ENCODE results near the gene PDHA2. TPM values are rescaled to one million over a fixed set of nuclear protein-coding genes. Genes with fewer than 3 reads are reported as not detected.

Gene PDHA2
- total RNA-seq, 1 donor from 2014 or later, result not detected

- H3K4me3 Mint-ChIP-seq (ENCODE audit: low read depth), result no peak overlapping the region
- H3K4me1 Mint-ChIP-seq (ENCODE audit: low read depth), result no peaks in the 10 kb centered on the region
- H3K36me3 Mint-ChIP-seq (ENCODE audit: insufficient read depth), result no peaks in the 10 kb centered on the region
- H3K27ac Mint-ChIP-seq, result no peak overlapping the region
- peaks cover 7% of the 10 kb centered on the region for H3K9me3 Mint-ChIP-seq (ENCODE audit: low read depth)
- DNase-seq (ENCODE audit: low spot score, unreplicated experiment), result no peak
- TF ChIP-seq, protein P1, sequence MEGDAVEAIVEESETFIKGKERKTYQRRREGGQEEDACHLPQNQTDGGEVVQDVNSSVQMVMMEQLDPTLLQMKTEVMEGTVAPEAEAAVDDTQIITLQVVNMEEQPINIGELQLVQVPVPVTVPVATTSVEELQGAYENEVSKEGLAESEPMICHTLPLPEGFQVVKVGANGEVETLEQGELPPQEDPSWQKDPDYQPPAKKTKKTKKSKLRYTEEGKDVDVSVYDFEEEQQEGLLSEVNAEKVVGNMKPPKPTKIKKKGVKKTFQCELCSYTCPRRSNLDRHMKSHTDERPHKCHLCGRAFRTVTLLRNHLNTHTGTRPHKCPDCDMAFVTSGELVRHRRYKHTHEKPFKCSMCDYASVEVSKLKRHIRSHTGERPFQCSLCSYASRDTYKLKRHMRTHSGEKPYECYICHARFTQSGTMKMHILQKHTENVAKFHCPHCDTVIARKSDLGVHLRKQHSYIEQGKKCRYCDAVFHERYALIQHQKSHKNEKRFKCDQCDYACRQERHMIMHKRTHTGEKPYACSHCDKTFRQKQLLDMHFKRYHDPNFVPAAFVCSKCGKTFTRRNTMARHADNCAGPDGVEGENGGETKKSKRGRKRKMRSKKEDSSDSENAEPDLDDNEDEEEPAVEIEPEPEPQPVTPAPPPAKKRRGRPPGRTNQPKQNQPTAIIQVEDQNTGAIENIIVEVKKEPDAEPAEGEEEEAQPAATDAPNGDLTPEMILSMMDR (IDR thresholded peaks at IDR 0.05; ENCODE audit: unreplicated experiment), result no peak
- no peaks in the 10 kb centered on the region for H3K27me3 Mint-ChIP-seq
Measured at GRCh38 chr4:95877636-95878035, 37.7 kb downstream of the PDHA2 start.

GRCh38 chr4:95887551-95887950 lies 47.7 kb downstream of the PDHA2 start:
- H3K4me1 Mint-ChIP-seq (ENCODE audit: low read depth), result no peaks in the 10 kb centered on the region
- no peaks in the 10 kb centered on the region for H3K27me3 Mint-ChIP-seq
- no peak overlapping the region for H3K4me3 Mint-ChIP-seq (ENCODE audit: low read depth)
- peaks cover 24% of the 10 kb centered on the region for H3K9me3 Mint-ChIP-seq (ENCODE audit: low read depth)
- TF ChIP-seq, protein P1 (IDR thresholded peaks at IDR 0.05; ENCODE audit: unreplicated experiment), result no peak
- DNase-seq (ENCODE audit: low spot score, unreplicated experiment), result no peak
- H3K27ac Mint-ChIP-seq, result no peak overlapping the region
- no peaks in the 10 kb centered on the region for H3K36me3 Mint-ChIP-seq (ENCODE audit: insufficient read depth)

DNA sequence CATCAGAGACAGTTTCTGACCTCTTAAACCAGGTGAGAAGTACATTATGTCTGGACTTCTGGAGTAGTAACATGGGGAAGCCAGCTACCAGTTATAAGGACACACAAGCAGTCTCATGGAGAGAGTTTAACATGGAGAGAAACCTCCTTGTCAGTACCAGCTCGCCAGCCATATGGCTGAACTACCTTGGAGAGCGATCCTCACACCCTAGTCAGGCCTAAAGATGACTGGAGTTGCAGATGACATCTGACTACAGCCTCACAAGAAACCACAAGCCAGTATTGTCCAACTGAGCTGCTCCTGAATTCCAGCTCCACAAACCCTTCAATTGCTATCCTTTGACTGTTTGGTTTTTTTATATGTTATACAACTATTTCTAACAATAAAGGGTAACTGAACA lies 49.8 kb downstream of the PDHA2 start:
- no peak for DNase-seq (ENCODE audit: low spot score, unreplicated experiment)
- no peaks in the 10 kb centered on the region for H3K4me1 Mint-ChIP-seq (ENCODE audit: low read depth)
- peaks cover 19% of the 10 kb centered on the region for H3K9me3 Mint-ChIP-seq (ENCODE audit: low read depth)
- H3K27ac Mint-ChIP-seq, result no peak overlapping the region
- H3K4me3 Mint-ChIP-seq (ENCODE audit: low read depth), result no peak overlapping the region
- no peaks in the 10 kb centered on the region for H3K36me3 Mint-ChIP-seq (ENCODE audit: insufficient read depth)
- TF ChIP-seq, protein P1 (IDR thresholded peaks at IDR 0.05; ENCODE audit: unreplicated experiment), result no peak
- no peaks in the 10 kb centered on the region for H3K27me3 Mint-ChIP-seq
